HG02642 (cell line): ENCODE measurements around the gene GPC3.
"Not testable (repeated sequence)": the region's sequence is repeated elsewhere in the genome, so short reads cannot be mapped to it uniquely, and the experiment has no call there.

Source experiments
- ATAC-seq: cut with Tn5 transposase; IDR thresholded peaks from one replicate; pipeline ENCODE4 v1.9.1; 2021; ENCODE audit warnings: mild to moderate bottlenecking; ENCODE audit not compliant: unreplicated experiment, poor library complexity

The GPC3 gene

GRCh38 chrX:133907606-133908005 is 77.8 kb downstream of the GPC3 start:
- no peak for ATAC-seq

GRCh38 chrX:133905305-133905704 is 80.1 kb downstream of the GPC3 start:
- no peak for ATAC-seq

GRCh38 chrX:133897593-133898163 is 87.7 kb downstream of the GPC3 start:
- ATAC-seq: no peak

GRCh38 chrX:133892337-133892736 is 93.1 kb downstream of the GPC3 start:
- no peak for ATAC-seq

- ATAC-seq: no peak
Observed at GRCh38 chrX:133888984-133889383, 96.4 kb downstream of the GPC3 start.

- not testable (repeated sequence) for ATAC-seq
Observed at GRCh38 chrX:133888084-133888483, 97.3 kb downstream of the GPC3 start.

GRCh38 chrX:133884430-133885394 is 100.7 kb downstream of the GPC3 start:
- no peak for ATAC-seq

GRCh38 chrX:133881893-133882292 is 103.5 kb downstream of the GPC3 start:
- no peak for ATAC-seq

GRCh38 chrX:133881007-133881406 is 104.4 kb downstream of the GPC3 start:
- ATAC-seq: no peak

- ATAC-seq: no peak
Observed at GRCh38 chrX:133880032-133880443, 105.4 kb downstream of the GPC3 start.

GRCh38 chrX:133878710-133879109 is 106.7 kb downstream of the GPC3 start:
- ATAC-seq: no peak

GRCh38 chrX:133876646-133877045 is 108.7 kb downstream of the GPC3 start:
- ATAC-seq: no peak

GRCh38 chrX:133869270-133869669 is 116.1 kb downstream of the GPC3 start:
- no peak for ATAC-seq

- ATAC-seq: no peak
Observed at GRCh38 chrX:133868682-133869081, 116.7 kb downstream of the GPC3 start.

GRCh38 chrX:133868250-133868649 is 117.1 kb downstream of the GPC3 start:
- no peak for ATAC-seq

GRCh38 chrX:133865761-133866471 is 119.5 kb downstream of the GPC3 start:
- no peak for ATAC-seq

- ATAC-seq: no peak
Observed at GRCh38 chrX:133864236-133864635, 121.2 kb downstream of the GPC3 start.

- ATAC-seq: no peak
Observed at GRCh38 chrX:133859860-133860259, 125.5 kb downstream of the GPC3 start.

- no peak for ATAC-seq
Observed at GRCh38 chrX:133859336-133859735, 126.1 kb downstream of the GPC3 start.

GRCh38 chrX:133857640-133858269 is 127.6 kb downstream of the GPC3 start:
- ATAC-seq: no peak

- no peak for ATAC-seq
Observed at GRCh38 chrX:133856819-133857218, 128.6 kb downstream of the GPC3 start.
